Stimulated activated CD4-positive, alpha-beta T cell treated with anti-CD3 and anti-CD28 coated beads, Interleukin-2, amount 100 ng/mL, for 48 hours (primary cell): ENCODE results near the gene RDX.

Experiments used
- DNase-seq, 2 donors: peaks; one replicate each; pipeline ENCODE4 v3.0.0-alpha.2; 2020

The RDX gene

GRCh38 chr11:110165039-110165925, 131.1 kb downstream of the RDX start:
- DNase-seq, result no peak

GRCh38 chr11:110162216-110162615, 134.2 kb downstream of the RDX start:
- no peak for DNase-seq

- no peak for DNase-seq
Observed at GRCh38 chr11:110161061-110161460, 135.4 kb downstream of the RDX start.

- no peak for DNase-seq
Observed at GRCh38 chr11:110160437-110160836, 136.0 kb downstream of the RDX start.

- no peak for DNase-seq
Observed at GRCh38 chr11:110160016-110160415, 136.4 kb downstream of the RDX start.

- DNase-seq, result no peak
Observed at GRCh38 chr11:110159476-110159875, 136.9 kb downstream of the RDX start.

- no peak for DNase-seq
Observed at GRCh38 chr11:110158317-110159200, 137.9 kb downstream of the RDX start.

- no peak for DNase-seq
Observed at GRCh38 chr11:110156503-110156902, 139.9 kb downstream of the RDX start.

GRCh38 chr11:110153474-110153873, 142.9 kb downstream of the RDX start:
- DNase-seq, result no peak

- no peak for DNase-seq
Observed at GRCh38 chr11:110152199-110152598, 144.2 kb downstream of the RDX start.

GRCh38 chr11:110148775-110149744, 147.4 kb downstream of the RDX start:
- DNase-seq, result no peak

- DNase-seq, result no peak
Observed at GRCh38 chr11:110147962-110148709, 148.3 kb downstream of the RDX start.

GRCh38 chr11:110141812-110142211, 154.6 kb downstream of the RDX start:
- no peak for DNase-seq

GRCh38 chr11:110134110-110134509, 162.3 kb downstream of the RDX start:
- DNase-seq, result no peak

GRCh38 chr11:110133160-110133559, 163.3 kb downstream of the RDX start:
- no peak for DNase-seq

- DNase-seq, result no peak
Observed at GRCh38 chr11:110131386-110132123, 164.9 kb downstream of the RDX start.

- DNase-seq, result no peak
Observed at GRCh38 chr11:110130642-110131238, 165.7 kb downstream of the RDX start.

GRCh38 chr11:110128161-110128560, 168.3 kb downstream of the RDX start:
- no peak for DNase-seq

- DNase-seq, result no peak
Observed at GRCh38 chr11:110126936-110127335, 169.5 kb downstream of the RDX start.

GRCh38 chr11:110125632-110126031, 170.8 kb downstream of the RDX start:
- no peak for DNase-seq
